HG02973 (cell line): ENCODE measurements around the gene AICDA.
A peak's percentile ranks its signal among the peaks of the same experiment; 100 is the strongest.
"Not testable (repeated sequence)": the region's sequence is repeated elsewhere in the genome, so short reads cannot be mapped to it uniquely, and the experiment has no call there.

Experiments used
- ATAC-seq: cut with Tn5 transposase; IDR thresholded peaks from one replicate; pipeline ENCODE4 v1.9.1; 2021; ENCODE audit warnings: moderate library complexity; ENCODE audit not compliant: unreplicated experiment

Gene AICDA

GRCh38 chr12:8612629-8613028, at the start of gene AICDA:
Gene AICDA (minus strand): TSS chr12:8612859. CDS start chr12:8612767, 92 bp downstream.
- ATAC-seq = no peak

GRCh38 chr12:8661751-8662150, 49.1 kb upstream of the AICDA start:
- ATAC-seq = no peak

- no peak for ATAC-seq
Observed at GRCh38 chr12:8661016-8661415, 48.4 kb upstream of the AICDA start.

- ATAC-seq = no peak
Observed at GRCh38 chr12:8658346-8658745, 45.7 kb upstream of the AICDA start.

- ATAC-seq = no peak
Observed at GRCh38 chr12:8655421-8655820, 42.8 kb upstream of the AICDA start.

- peak; percentile 68 for ATAC-seq
Observed at GRCh38 chr12:8648576-8649205, 36.0 kb upstream of the AICDA start.

GRCh38 chr12:8647968-8648367, 35.3 kb upstream of the AICDA start:
- no peak for ATAC-seq

- peak; percentile 57 for ATAC-seq
Observed at GRCh38 chr12:8644345-8645248, 31.9 kb upstream of the AICDA start.

- no peak for ATAC-seq
Observed at GRCh38 chr12:8642775-8643174, 30.1 kb upstream of the AICDA start.

GRCh38 chr12:8639936-8640335, 27.3 kb upstream of the AICDA start:
- no peak for ATAC-seq

GRCh38 chr12:8638951-8639350, 26.3 kb upstream of the AICDA start:
- no peak for ATAC-seq

- no peak for ATAC-seq
Observed at GRCh38 chr12:8637666-8638065, 25.0 kb upstream of the AICDA start.

- ATAC-seq = no peak
Observed at GRCh38 chr12:8637244-8637643, 24.6 kb upstream of the AICDA start.

- ATAC-seq = no peak
Observed at GRCh38 chr12:8636581-8636980, 23.9 kb upstream of the AICDA start.

GRCh38 chr12:8636007-8636346, 23.3 kb upstream of the AICDA start:
- not testable (repeated sequence) for ATAC-seq

- not testable (repeated sequence) for ATAC-seq
Observed at GRCh38 chr12:8635342-8636006, 22.8 kb upstream of the AICDA start.

GRCh38 chr12:8630131-8630530, 17.5 kb upstream of the AICDA start:
- peak; percentile 2 for ATAC-seq

- peak; percentile 94 for ATAC-seq
Observed at GRCh38 chr12:8629486-8630033, 16.9 kb upstream of the AICDA start.

GRCh38 chr12:8628731-8629130, 16.1 kb upstream of the AICDA start:
- ATAC-seq = no peak

GRCh38 chr12:8624750-8625149, 12.1 kb upstream of the AICDA start:
- ATAC-seq = not testable (repeated sequence)

GRCh38 chr12:8622646-8623045, 10.0 kb upstream of the AICDA start:
- ATAC-seq = no peak
